ENCODE measurements around the gene FBXO42.

- no peak for TF ChIP-seq POLR2A (IDR thresholded peaks at IDR 0.05)
- no peak for TF ChIP-seq EP300 (IDR thresholded peaks at IDR 0.05)
- TF ChIP-seq CTCF (IDR thresholded peaks at IDR 0.05): no peak
Measured at GRCh38 chr1:16334655-16335340, 17.5 kb downstream of the FBXO42 start.

Data from upper lobe of left lung (tissue), 4 donors.